Psoas muscle (tissue), 8 donors: Measurements from ENCODE around the gene CASZ1. TPM values are rescaled to one million over a fixed set of nuclear protein-coding genes. Genes with fewer than 3 reads are reported as not detected.

ENCODE experiments used
- ATAC-seq, 4 donors: fragments of 200-7000 bp; cut with Tn5 transposase; one replicate each; pipeline ENCODE4 v1.9.1; 2020; ENCODE audit warnings: moderate library complexity in 3 of 4, mild to moderate bottlenecking in 2 of 4
- DNase-seq, 2 donors: peaks; one replicate each; pipeline ENCODE4 v3.0.0-alpha.2; 2020
- H3K27ac ChIP-seq: fragments of 200-600 bp; one replicate; pipeline ENCODE4 v1.8.0; 2022
- H3K27me3 ChIP-seq, 3 donors: fragments of 200-600 bp in 1 of 3; one replicate each; pipeline versions ENCODE4 v1.6.1 to v1.8.0; 2013 to 2022; ENCODE audit warnings: low read length in 2 of 3, mild to moderate bottlenecking in 2 of 3, moderate library complexity in 1 of 3; ENCODE audit not compliant: insufficient read depth in 3 of 3
- H3K36me3 ChIP-seq, 2 donors: fragments of 200-600 bp in 1 of 2; one replicate each; pipeline versions ENCODE4 v1.6.1 to v1.8.0; 2013 to 2022; ENCODE audit warnings: low read depth in 1 of 2, mild to moderate bottlenecking in 1 of 2, moderate library complexity in 1 of 2; ENCODE audit not compliant: insufficient read depth in 1 of 2
- H3K4me1 ChIP-seq: fragments of 200-600 bp; one replicate; pipeline ENCODE4 v1.8.0; 2022
- H3K4me3 ChIP-seq: fragments of 200-600 bp; one replicate; pipeline ENCODE4 v1.8.0; 2022; ENCODE audit warnings: mild to moderate bottlenecking
- H3K9me3 ChIP-seq: fragments of 200-600 bp; one replicate; pipeline ENCODE4 v1.8.0; 2022
- CTCF ChIP-seq: fragments of 200-600 bp; IDR thresholded peaks from one replicate; pipeline ENCODE4 v1.8.0; 2022; ENCODE audit warnings: antibody characterized with exemption
- WGBS, 3 donors: extraction: QIAGEN DNeasy Blood & Tissue Kit; methylation state at CpG; one replicate each; pipeline versions ENCODE4 v1.1.6 to v1.1.7; 2013; 5-methylcytosine and 5-hydroxymethylcytosine counted together
- intact Hi-C, 2 donors: fragments of 100-400 bp; cut with DNase I; formaldehyde crosslinking; loops; one replicate each; pipeline versions ENCODE4 v1.11.0 to v1.14.2; 2022
- polyA plus RNA-seq, 3 donors: library from polyadenylated mRNA; stranded (reverse); fragments of 200-250 nt; gene quantifications; one replicate each; pipeline ENCODE4 v1.2.3, GENCODE V29; 2013
- total RNA-seq, 4 donors: library from RNA; stranded (reverse); fragmentation: NEBNext Ultra II Directional in 2 of 4; extraction: Animal tissue kit (Norgen Biotek cat#: 25700) in 2 of 4; gene quantifications; one replicate each; pipeline versions ENCODE4 v1.2.1 to v1.2.4, GENCODE V29; 2021 to 2023
- donor health status: healthy with polysubstance abuse.
- donor health status: DM: no; HTN: no; CAD: no; lungs with moderate emphysema.
- donor health status: Bipolar disorder and iron deficiency.
- donor health status: healthy.
- donor health status: DM: yes; HTN: yes; CAD: no.
- donor health status: DM: no; HTN: no; CAD: no.
- donor health status: DM: no; HTN: no; CAD: no.
- donor health status: DM: yes; HTN: yes; CAD: no.

CASZ1 gene
- total and polyA plus RNA-seq, 7 donors: 2.6 to 83.3 (median 53.1) TPM

GRCh38 chr1:10734962-10735544, 61.4 kb downstream of the CASZ1 start:
- no peak for DNase-seq
- TF ChIP-seq CTCF: no peak
- Histone ChIP-seq H3K27ac (peak overlapping the region; percentile 65), H3K4me3 (no peak overlapping the region), H3K9me3 (no peaks in the 10 kb centered on the region), H3K36me3 (no peaks in the 10 kb centered on the region), H3K27me3 (no peaks in the 10 kb centered on the region), H3K4me1 (peaks cover 48% of the 10 kb centered on the region)
- intact Hi-C loops: no loop called here
- ATAC-seq: peak; percentile 14 to 50 (median 24)
- 42 to 47% (median 43%) methylated on average over 24 of the region's 24 CpGs for WGBS, 3 donors

GRCh38 chr1:10734375-10734774, 62.1 kb downstream of the CASZ1 start:
- Histone ChIP-seq H3K27ac (no peak overlapping the region), H3K36me3 (no peaks in the 10 kb centered on the region), H3K4me3 (no peak overlapping the region), H3K4me1 (peaks cover 45% of the 10 kb centered on the region), H3K27me3 (no peaks in the 10 kb centered on the region), H3K9me3 (no peaks in the 10 kb centered on the region)
- TF ChIP-seq CTCF: no peak
- intact Hi-C loops: no loop called here
- ATAC-seq: no peak
- no peak for DNase-seq
- 80 to 87% (median 86%) methylated on average over 6 of the region's 6 CpGs for WGBS, 3 donors

GRCh38 chr1:10733474-10734366, 62.7 kb downstream of the CASZ1 start:
- peaks cover 38% of the 10 kb centered on the region for H3K4me1 ChIP-seq
- no peaks in the 10 kb centered on the region for H3K27me3 ChIP-seq
- DNase-seq (no peak), ATAC-seq (no peak)
- H3K27ac ChIP-seq: no peak overlapping the region
- no peak for TF ChIP-seq CTCF
- no peak overlapping the region for H3K4me3 ChIP-seq
- no peaks in the 10 kb centered on the region for H3K9me3 ChIP-seq
- WGBS, 3 donors: 81 to 86% (median 85%) methylated on average over 11 of the region's 11 CpGs
- intact Hi-C loops: no loop called here
- H3K36me3 ChIP-seq: no peaks in the 10 kb centered on the region

GRCh38 chr1:10730985-10731384, 65.5 kb downstream of the CASZ1 start:
- intact Hi-C loops: no loop called here
- no peaks in the 10 kb centered on the region for H3K9me3 ChIP-seq
- no peak overlapping the region for H3K27ac ChIP-seq
- whole genome bisulfite sequencing, 3 donors: 85 to 91% (median 90%) methylated on average over 7 of the region's 7 CpGs
- TF ChIP-seq CTCF: no peak
- H3K4me1 ChIP-seq: peaks cover 32% of the 10 kb centered on the region
- H3K27me3 ChIP-seq: no peaks in the 10 kb centered on the region
- ATAC-seq (peak in 2 of 4 donors; percentile 35 to 65), DNase-seq (no peak)
- H3K36me3 ChIP-seq: no peaks in the 10 kb centered on the region
- H3K4me3 ChIP-seq: no peak overlapping the region
